HL-60 (cell line): ENCODE data around the gene CABLES2.

ENCODE experiments used
- DNase-seq, 2 experiments: peaks; one replicate each; pipeline ENCODE4 v3.0.0-alpha.2; 2010 to 2020; ENCODE audit warnings: low read depth in 1 of 2, low spot score in 1 of 2
- H3K27ac ChIP-seq: fragments of 250-450 bp; sonication (Bioruptor Pico); replicated peaks from 2 replicates; pipeline ENCODE4 v1.5.1; 2020; ENCODE audit warnings: mild to moderate bottlenecking, moderate library complexity
- H3K27me3 ChIP-seq: fragments of 250-450 bp; sonication (Bioruptor Pico); 2 replicates; pipeline ENCODE4 v1.5.1; 2021; ENCODE audit warnings: mild to moderate bottlenecking, moderate library complexity; ENCODE audit not compliant: insufficient read depth, poor library complexity, severe bottlenecking
- H3K4me3 ChIP-seq: replicated peaks from 2 replicates; pipeline ENCODE4 v1.5.1; 2011; ENCODE audit warnings: mild to moderate bottlenecking, control low read depth, low read length; ENCODE audit not compliant: insufficient read depth
- CTCF ChIP-seq: IDR thresholded peaks from one replicate; pipeline ENCODE4 v1.5.1; 2011; ENCODE audit warnings: low read length, control low read depth, inconsistent platforms; ENCODE audit not compliant: insufficient read depth
- GABPA ChIP-seq: IDR thresholded peaks from 2 replicates; pipeline ENCODE4 v1.6.1; 2012; ENCODE audit warnings: low read depth
- POLR2AphosphoS5 ChIP-seq: IDR thresholded peaks from 2 replicates; pipeline ENCODE4 v1.6.1; 2012; ENCODE audit warnings: low read depth
- REST ChIP-seq: IDR thresholded peaks from 2 replicates; pipeline ENCODE4 v1.6.1; 2012; ENCODE audit warnings: low read depth; ENCODE audit not compliant: insufficient replicate concordance
- SPI1 ChIP-seq: IDR thresholded peaks from 2 replicates; pipeline ENCODE4 v1.6.1; 2012; ENCODE audit warnings: low read depth, mild to moderate bottlenecking, borderline replicate concordance

CABLES2 gene

GRCh38 chr20:62401331-62401779 lies 5.7 kb downstream of the CABLES2 start:
- DNase-seq: no peak
- TF ChIP-seq POLR2AphosphoS5 (no peak), CTCF (no peak), GABPA (no peak), REST (no peak), SPI1 (no peak)
- no peak overlapping the region for H3K4me3 ChIP-seq

GRCh38 chr20:62400541-62400940 lies 6.5 kb downstream of the CABLES2 start:
- DNase-seq: no peak
- H3K27ac ChIP-seq: no peak overlapping the region
- H3K4me3 ChIP-seq: no peak overlapping the region

More at GRCh38 chr20:62401331-62401779, 5.7 kb downstream of the CABLES2 start:
- Histone ChIP-seq H3K27ac (no peak overlapping the region), H3K27me3 (no peaks in the 10 kb centered on the region)

More at GRCh38 chr20:62400541-62400940, 6.5 kb downstream of the CABLES2 start:
- TF ChIP-seq POLR2AphosphoS5 (no peak), REST (no peak), GABPA (no peak), SPI1 (no peak), CTCF (no peak)
- H3K27me3 ChIP-seq: no peaks in the 10 kb centered on the region
